Measurements from ENCODE around the gene SLC30A5.
A peak's percentile ranks its signal among the peaks of the same experiment; 100 is the strongest.
"Not testable (repeated sequence)": the region's sequence is repeated elsewhere in the genome, so short reads cannot be mapped to it uniquely, and the experiment has no call there.

Gene SLC30A5

DNA sequence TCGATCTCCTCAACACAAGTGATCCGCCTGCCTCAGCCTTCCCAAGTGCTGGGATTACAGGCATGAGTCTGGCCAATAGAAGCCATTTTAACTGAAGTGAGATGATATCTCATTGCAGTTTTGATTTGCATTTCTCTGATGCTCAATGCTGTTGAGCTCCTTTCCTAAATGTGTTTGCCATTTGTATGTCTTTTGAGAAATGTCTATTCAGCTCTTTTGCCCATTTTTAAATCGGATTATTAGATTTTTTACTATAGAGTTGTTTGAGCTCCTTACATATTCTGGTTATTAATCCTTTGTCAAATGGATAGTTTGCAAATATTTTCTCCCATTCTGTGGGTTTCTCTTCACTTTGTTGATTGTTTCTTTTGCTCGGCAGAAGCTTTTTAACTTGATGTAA, 46.4 kb downstream of the SLC30A5 start:
- H3K4me3 ChIP-seq (ENCODE audit: control insufficient read depth in 1 of 7, extremely low read depth in 1 of 7, insufficient read depth in 4 of 7, low read depth in 2 of 7, low read length in 6 of 7); H3K4me1 ChIP-seq (ENCODE audit: control extremely low read depth in 1 of 4, control insufficient read depth in 4 of 4, insufficient read depth in 4 of 4, low read length in 3 of 4); H3K27ac ChIP-seq (ENCODE audit: insufficient read depth in 1 of 2, low read depth in 1 of 2, low read length in 2 of 2, poor library complexity in 1 of 2, severe bottlenecking in 2 of 2); POLR2A ChIA-PET; H3K27me3 ChIP-seq (replicated peaks in 2 of 5; ENCODE audit: control insufficient read depth in 4 of 5, insufficient read depth in 5 of 5, low read length in 4 of 5); H3K9me3 ChIP-seq (ENCODE audit: control extremely low read depth in 1 of 5, control insufficient read depth in 4 of 5, insufficient read depth in 2 of 5, low read depth in 1 of 5, low read length in 4 of 5); H3K36me3 ChIP-seq (ENCODE audit: control insufficient read depth in 4 of 4, insufficient read depth in 4 of 4, low read length in 3 of 4); DNase-seq: not testable (repeated sequence)
- 92% methylated on average over 2 of the region's 4 CpGs for WGBS (ENCODE audit: insufficient coverage)
- CTCF ChIA-PET, result interaction anchor here (0.8 kb wide), 1 partner anchor 27 kb away, joined by 3 read pairs; no protein-coding TSS in a partner anchor

DNA sequence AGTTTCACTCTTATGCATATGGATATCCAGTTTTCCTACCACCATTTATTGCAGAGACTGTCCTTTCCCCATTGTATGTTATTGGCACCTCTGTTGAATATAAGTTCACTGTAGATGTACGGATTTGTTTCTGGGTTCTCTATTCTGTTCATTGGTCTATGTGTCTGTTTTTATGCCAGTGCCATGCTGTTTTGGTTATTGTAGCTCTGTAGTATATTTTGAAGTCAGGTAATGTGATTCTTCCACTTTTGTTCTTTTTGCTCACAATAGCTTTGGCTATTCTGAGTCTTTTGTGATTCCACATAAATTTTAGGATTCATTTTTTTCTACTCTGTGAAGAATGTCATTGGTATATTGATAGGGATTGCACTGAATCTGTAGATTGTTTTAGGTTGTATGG, 47.0 kb downstream of the SLC30A5 start:
- Histone ChIP-seq H3K36me3 (ENCODE audit: control insufficient read depth in 4 of 4, insufficient read depth in 4 of 4, low read length in 3 of 4) (no peaks in the 10 kb centered on the region), H3K27me3 (replicated peaks in 2 of 5; ENCODE audit: control insufficient read depth in 4 of 5, insufficient read depth in 5 of 5, low read length in 4 of 5) (no peaks in the 10 kb centered on the region), H3K9me3 (ENCODE audit: control extremely low read depth in 1 of 5, control insufficient read depth in 4 of 5, insufficient read depth in 2 of 5, low read depth in 1 of 5, low read length in 4 of 5) (no peaks in the 10 kb centered on the region), H3K4me1 (ENCODE audit: control extremely low read depth in 1 of 4, control insufficient read depth in 4 of 4, insufficient read depth in 4 of 4, low read length in 3 of 4) (no peaks in the 10 kb centered on the region), H3K4me3 (ENCODE audit: control insufficient read depth in 1 of 7, extremely low read depth in 1 of 7, insufficient read depth in 4 of 7, low read depth in 2 of 7, low read length in 6 of 7) (no peak overlapping the region), H3K27ac (ENCODE audit: insufficient read depth in 1 of 2, low read depth in 1 of 2, low read length in 2 of 2, poor library complexity in 1 of 2, severe bottlenecking in 2 of 2) (no peak overlapping the region)
- no peak for DNase-seq
- ChIA-PET CTCF (interaction anchor here (0.8 kb wide), 1 partner anchor 27 kb away, joined by 3 read pairs; no protein-coding TSS in a partner anchor), POLR2A (no interaction called here)
- no CpG with 5 or more reads among the region's 1 CpG for WGBS (ENCODE audit: insufficient coverage)

GRCh38 chr5:69148576-69148975, 54.8 kb downstream of the SLC30A5 start:
- DNase-seq; H3K9me3 ChIP-seq (ENCODE audit: control extremely low read depth in 1 of 5, control insufficient read depth in 4 of 5, insufficient read depth in 2 of 5, low read depth in 1 of 5, low read length in 4 of 5); CTCF ChIA-PET; H3K4me3 ChIP-seq (ENCODE audit: control insufficient read depth in 1 of 7, extremely low read depth in 1 of 7, insufficient read depth in 4 of 7, low read depth in 2 of 7, low read length in 6 of 7); POLR2A ChIA-PET; H3K27ac ChIP-seq (ENCODE audit: insufficient read depth in 1 of 2, low read depth in 1 of 2, low read length in 2 of 2, poor library complexity in 1 of 2, severe bottlenecking in 2 of 2); H3K36me3 ChIP-seq (ENCODE audit: control insufficient read depth in 4 of 4, insufficient read depth in 4 of 4, low read length in 3 of 4); H3K27me3 ChIP-seq (replicated peaks in 2 of 5; ENCODE audit: control insufficient read depth in 4 of 5, insufficient read depth in 5 of 5, low read length in 4 of 5); H3K4me1 ChIP-seq (ENCODE audit: control extremely low read depth in 1 of 4, control insufficient read depth in 4 of 4, insufficient read depth in 4 of 4, low read length in 3 of 4): not testable (repeated sequence)
- WGBS (ENCODE audit: insufficient coverage), result 96% methylated on average over 3 of the region's 7 CpGs

GRCh38 chr5:69148981-69149675, 55.3 kb downstream of the SLC30A5 start:
- Histone ChIP-seq H3K27me3 (replicated peaks in 2 of 5; ENCODE audit: control insufficient read depth in 4 of 5, insufficient read depth in 5 of 5, low read length in 4 of 5) (no peaks in the 10 kb centered on the region), H3K4me1 (ENCODE audit: control extremely low read depth in 1 of 4, control insufficient read depth in 4 of 4, insufficient read depth in 4 of 4, low read length in 3 of 4) (no peaks in the 10 kb centered on the region), H3K9me3 (ENCODE audit: control extremely low read depth in 1 of 5, control insufficient read depth in 4 of 5, insufficient read depth in 2 of 5, low read depth in 1 of 5, low read length in 4 of 5) (no peaks in the 10 kb centered on the region), H3K36me3 (ENCODE audit: control insufficient read depth in 4 of 4, insufficient read depth in 4 of 4, low read length in 3 of 4) (no peaks in the 10 kb centered on the region), H3K27ac (ENCODE audit: insufficient read depth in 1 of 2, low read depth in 1 of 2, low read length in 2 of 2, poor library complexity in 1 of 2, severe bottlenecking in 2 of 2) (no peak overlapping the region), H3K4me3 (ENCODE audit: control insufficient read depth in 1 of 7, extremely low read depth in 1 of 7, insufficient read depth in 4 of 7, low read depth in 2 of 7, low read length in 6 of 7) (no peak overlapping the region)
- ChIA-PET POLR2A (no interaction called here), CTCF (interaction anchor here (0.5 kb wide), 1 partner anchor 28 kb away, joined by 3 read pairs; no protein-coding TSS in a partner anchor)
- no peak for DNase-seq
- 100% methylated on average over 1 of the region's 2 CpGs for WGBS (ENCODE audit: insufficient coverage)

- H3K4me3 ChIP-seq (ENCODE audit: control insufficient read depth in 1 of 7, extremely low read depth in 1 of 7, insufficient read depth in 4 of 7, low read depth in 2 of 7, low read length in 6 of 7), result no peak overlapping the region
- ChIA-PET CTCF (no interaction called here), POLR2A (no interaction called here)
- 96% methylated on average over 4 of the region's 5 CpGs for WGBS (ENCODE audit: insufficient coverage)
- no peaks in the 10 kb centered on the region for H3K9me3 ChIP-seq (ENCODE audit: control extremely low read depth in 1 of 5, control insufficient read depth in 4 of 5, insufficient read depth in 2 of 5, low read depth in 1 of 5, low read length in 4 of 5)
- no peak for DNase-seq
- H3K36me3 ChIP-seq (ENCODE audit: control insufficient read depth in 4 of 4, insufficient read depth in 4 of 4, low read length in 3 of 4), result no peaks in the 10 kb centered on the region
- no peaks in the 10 kb centered on the region for H3K27me3 ChIP-seq (replicated peaks in 2 of 5; ENCODE audit: control insufficient read depth in 4 of 5, insufficient read depth in 5 of 5, low read length in 4 of 5)
- H3K4me1 ChIP-seq (ENCODE audit: control extremely low read depth in 1 of 4, control insufficient read depth in 4 of 4, insufficient read depth in 4 of 4, low read length in 3 of 4), result no peaks in the 10 kb centered on the region
- H3K27ac ChIP-seq (ENCODE audit: insufficient read depth in 1 of 2, low read depth in 1 of 2, low read length in 2 of 2, poor library complexity in 1 of 2, severe bottlenecking in 2 of 2), result no peak overlapping the region
Observed at GRCh38 chr5:69149676-69150010, 55.8 kb downstream of the SLC30A5 start.

DNA sequence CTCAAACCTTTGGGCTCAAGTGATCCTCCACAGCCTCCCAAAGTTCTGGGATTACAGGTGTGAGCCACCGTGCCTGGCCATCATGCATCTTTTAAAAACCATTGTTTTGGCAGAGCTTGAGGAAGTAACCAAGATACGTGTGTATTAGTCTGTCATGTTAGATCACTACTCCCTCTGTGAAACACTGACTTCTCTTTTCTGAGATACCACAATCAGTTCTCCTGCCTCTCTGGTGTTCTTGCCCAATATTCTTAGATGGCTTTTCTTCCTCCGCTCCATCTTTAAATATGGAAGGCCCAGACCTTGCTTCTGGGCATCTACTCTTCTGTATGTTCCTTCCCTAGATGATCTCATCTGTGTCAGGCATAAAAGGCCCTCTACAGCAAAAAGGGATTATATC, 58.9 kb downstream of the SLC30A5 start:
- Histone ChIP-seq H3K36me3 (ENCODE audit: control insufficient read depth in 4 of 4, insufficient read depth in 4 of 4, low read length in 3 of 4) (no peaks in the 10 kb centered on the region), H3K9me3 (ENCODE audit: control extremely low read depth in 1 of 5, control insufficient read depth in 4 of 5, insufficient read depth in 2 of 5, low read depth in 1 of 5, low read length in 4 of 5) (no peaks in the 10 kb centered on the region), H3K4me1 (ENCODE audit: control extremely low read depth in 1 of 4, control insufficient read depth in 4 of 4, insufficient read depth in 4 of 4, low read length in 3 of 4) (no peaks in the 10 kb centered on the region), H3K27ac (ENCODE audit: insufficient read depth in 1 of 2, low read depth in 1 of 2, low read length in 2 of 2, poor library complexity in 1 of 2, severe bottlenecking in 2 of 2) (no peak overlapping the region), H3K4me3 (ENCODE audit: control insufficient read depth in 1 of 7, extremely low read depth in 1 of 7, insufficient read depth in 4 of 7, low read depth in 2 of 7, low read length in 6 of 7) (no peak overlapping the region), H3K27me3 (replicated peaks in 2 of 5; ENCODE audit: control insufficient read depth in 4 of 5, insufficient read depth in 5 of 5, low read length in 4 of 5) (no peaks in the 10 kb centered on the region)
- POLR2A ChIA-PET, result interaction anchor here (1.1 kb wide), 1 partner anchor 9 kb away, joined by 4 read pairs; no protein-coding TSS in a partner anchor
- peak in 2 of 3 donors; percentile 15 to 26 for DNase-seq
- CTCF ChIA-PET, result no interaction called here
- 73% methylated on average over 3 of the region's 3 CpGs for WGBS (ENCODE audit: insufficient coverage)

- ChIA-PET CTCF (interaction anchor here (0.9 kb wide), 1 partner anchor 18 kb away, joined by 3 read pairs; no protein-coding TSS in a partner anchor), POLR2A (no interaction called here)
- Histone ChIP-seq H3K4me1 (ENCODE audit: control extremely low read depth in 1 of 4, control insufficient read depth in 4 of 4, insufficient read depth in 4 of 4, low read length in 3 of 4) (no peaks in the 10 kb centered on the region), H3K27me3 (replicated peaks in 2 of 5; ENCODE audit: control insufficient read depth in 4 of 5, insufficient read depth in 5 of 5, low read length in 4 of 5) (no peaks in the 10 kb centered on the region), H3K4me3 (ENCODE audit: control insufficient read depth in 1 of 7, extremely low read depth in 1 of 7, insufficient read depth in 4 of 7, low read depth in 2 of 7, low read length in 6 of 7) (no peak overlapping the region), H3K27ac (ENCODE audit: insufficient read depth in 1 of 2, low read depth in 1 of 2, low read length in 2 of 2, poor library complexity in 1 of 2, severe bottlenecking in 2 of 2) (no peak overlapping the region), H3K9me3 (ENCODE audit: control extremely low read depth in 1 of 5, control insufficient read depth in 4 of 5, insufficient read depth in 2 of 5, low read depth in 1 of 5, low read length in 4 of 5) (no peaks in the 10 kb centered on the region), H3K36me3 (ENCODE audit: control insufficient read depth in 4 of 4, insufficient read depth in 4 of 4, low read length in 3 of 4) (no peaks in the 10 kb centered on the region)
- WGBS (ENCODE audit: insufficient coverage), result 100% methylated on average over 6 of the region's 11 CpGs
- DNase-seq, result no peak
Observed at GRCh38 chr5:69156456-69156855, 62.6 kb downstream of the SLC30A5 start.
